Fibroblast of the conjunctiva (primary cell): ENCODE data around the gene ACSS1.

ENCODE experiments used
- DNase-seq: peaks from one replicate; pipeline ENCODE4 v3.0.0-alpha.2; 2010; ENCODE audit warnings: low read depth

Gene ACSS1

DNA sequence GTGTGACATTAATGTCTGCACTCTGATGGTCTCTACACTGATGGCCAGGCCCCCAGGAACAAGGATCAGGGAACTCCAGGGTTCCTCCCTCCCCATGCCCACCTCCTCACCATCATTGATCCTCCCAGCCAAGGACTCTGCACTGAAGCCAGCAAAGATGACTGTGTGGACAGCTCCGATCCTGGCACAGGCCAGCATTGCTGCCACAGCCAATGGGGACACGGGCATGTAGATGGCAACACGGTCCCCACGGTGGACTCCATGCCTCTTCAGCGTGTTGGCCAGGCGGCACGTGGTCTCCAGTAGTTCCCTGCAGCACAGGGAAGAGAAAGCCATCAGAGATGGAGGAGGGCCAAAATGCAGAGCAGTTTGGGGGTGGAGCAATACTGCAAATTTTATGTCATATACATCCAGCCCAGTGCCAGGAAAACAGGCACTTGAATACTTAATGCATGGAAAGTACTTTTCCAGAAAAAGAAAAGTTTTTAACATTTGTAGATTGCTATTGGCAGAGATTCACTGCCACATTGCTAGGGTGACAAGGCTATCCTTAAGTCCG is 27.2 kb downstream of the ACSS1 start:
- no peak for DNase-seq

DNA sequence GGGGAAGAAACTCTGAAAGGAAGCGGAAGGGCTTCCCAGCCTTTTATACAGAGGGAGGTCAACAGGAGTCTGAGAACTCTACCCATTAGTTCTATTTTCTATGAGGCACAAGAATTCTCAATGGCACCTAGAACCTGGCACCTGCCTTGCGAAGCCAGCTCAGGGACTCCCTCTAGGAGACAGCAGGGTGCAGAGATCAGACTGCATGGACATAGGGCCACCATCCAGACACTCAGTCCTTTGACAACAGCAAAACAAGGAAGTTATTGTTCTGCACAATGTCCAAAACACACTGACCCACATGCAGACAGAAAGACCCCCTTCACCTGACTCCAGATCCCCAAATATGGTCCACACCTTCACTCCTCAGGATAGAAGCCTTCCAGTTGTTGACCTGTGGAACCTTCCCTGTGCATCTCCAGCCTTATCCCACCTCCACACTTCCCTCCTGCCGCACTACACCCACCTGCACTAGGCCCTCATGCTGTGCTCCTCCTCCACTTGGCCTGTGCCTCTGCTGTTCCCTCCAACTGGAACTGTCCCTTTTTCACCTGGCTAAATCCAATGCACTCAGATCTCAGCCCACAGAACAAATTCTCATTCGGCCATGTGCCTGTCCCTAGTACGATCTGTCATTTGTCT is 27.8 kb downstream of the ACSS1 start:
- no peak for DNase-seq

DNA sequence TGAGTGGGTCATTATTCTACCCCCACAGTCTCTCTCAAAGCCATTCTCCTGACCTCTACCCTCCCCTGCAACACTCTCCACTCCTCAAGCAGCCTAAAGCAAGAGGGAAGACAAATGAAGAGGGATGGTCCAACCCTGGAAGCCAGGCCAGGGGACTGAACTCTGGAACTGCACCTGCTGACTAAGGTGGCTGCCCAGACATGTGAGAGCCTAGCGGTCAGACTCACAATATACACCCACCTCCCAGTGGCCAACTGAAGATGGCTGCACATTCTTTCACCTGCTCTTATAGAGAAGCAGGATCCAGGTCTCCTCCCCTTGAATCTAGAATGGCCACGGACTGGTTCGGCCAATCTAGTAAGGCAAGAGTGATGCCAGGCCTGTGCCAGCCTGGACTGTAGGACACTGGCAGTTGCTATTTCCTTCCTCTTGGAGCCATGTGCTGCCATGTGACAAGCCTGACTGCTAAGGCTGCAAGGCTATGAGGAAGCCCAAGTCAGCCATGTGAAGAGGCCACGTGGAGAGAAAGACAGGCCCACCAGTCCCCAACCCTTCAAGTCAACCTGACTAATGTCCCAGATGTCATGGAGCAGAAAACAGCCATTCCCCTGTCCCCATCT is 31.8 kb downstream of the ACSS1 start:
- no peak for DNase-seq

DNA sequence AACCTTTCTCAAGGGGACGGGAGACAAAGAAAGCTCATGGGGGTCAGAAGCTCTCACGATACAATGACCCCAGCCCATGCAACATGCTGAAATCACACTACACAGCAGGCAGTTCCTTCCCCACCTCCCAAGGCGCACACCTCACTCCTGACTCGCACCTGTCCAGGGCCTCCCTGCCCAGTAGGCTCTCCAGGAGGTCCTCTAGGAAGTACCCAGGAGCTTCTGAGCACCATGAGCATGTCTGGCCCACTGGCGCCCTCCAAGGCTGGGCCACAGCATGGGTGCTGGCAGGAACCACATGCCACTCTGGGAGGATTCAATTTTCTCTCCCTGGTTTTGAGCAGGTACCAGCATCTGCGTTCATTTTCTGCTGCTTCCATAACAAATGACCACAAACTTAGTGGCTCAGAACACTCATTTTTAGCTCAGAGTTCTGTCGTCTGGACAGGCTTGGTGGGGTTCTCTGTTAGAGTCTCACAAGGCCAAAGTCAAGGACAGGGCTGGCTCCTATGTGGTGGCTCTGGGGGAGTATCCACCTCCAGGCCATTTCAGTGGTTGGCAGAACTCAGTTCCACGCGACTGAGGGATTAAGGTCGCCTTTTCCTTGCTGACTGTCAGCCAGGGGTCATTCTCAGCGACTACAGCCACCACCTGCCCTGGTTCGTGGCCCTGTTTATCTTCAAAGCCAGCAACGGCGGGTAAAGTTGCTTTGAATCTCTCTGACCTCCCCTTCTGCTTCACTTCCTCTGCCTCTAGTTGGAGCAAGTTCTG is 32.7 kb downstream of the ACSS1 start:
- no peak for DNase-seq

DNA sequence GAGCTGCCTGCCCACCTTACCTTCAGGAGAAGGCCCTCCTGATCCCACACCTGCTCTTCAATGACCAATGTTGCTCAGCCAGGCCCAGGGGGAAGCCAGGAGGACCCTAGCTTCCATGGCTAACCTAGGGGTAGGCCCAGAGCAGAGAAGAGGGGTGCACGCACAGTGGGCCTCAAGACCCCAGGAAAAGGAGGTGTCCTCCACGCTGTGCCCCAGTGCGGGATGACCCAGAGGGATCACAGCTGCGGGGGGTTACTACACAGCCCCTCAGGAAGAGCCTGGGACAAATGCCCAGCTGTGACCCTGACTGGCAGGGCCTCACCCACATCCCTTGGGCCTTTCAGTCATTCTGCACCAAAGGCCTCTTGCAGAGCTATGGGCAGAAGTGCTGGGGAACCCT is 33.8 kb downstream of the ACSS1 start:
- no peak for DNase-seq

DNA sequence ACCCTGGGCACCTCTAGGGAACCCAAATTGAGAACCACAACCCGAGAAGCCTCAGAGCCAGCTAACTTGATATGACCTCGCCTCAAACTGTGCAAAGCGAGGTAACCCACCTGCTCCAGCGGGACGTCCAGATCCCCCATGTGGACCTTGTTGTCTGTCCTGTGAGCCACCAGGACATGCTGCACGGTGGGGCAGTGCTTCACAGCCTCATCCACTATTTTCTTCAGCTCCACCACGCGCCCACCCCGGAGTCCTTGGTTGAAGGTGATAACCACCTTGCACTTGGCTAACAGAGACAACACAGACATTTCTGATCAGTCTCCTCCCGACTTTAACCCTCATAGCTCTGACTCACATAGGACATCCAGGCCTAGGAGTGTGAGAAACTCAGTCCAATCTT is 34.6 kb downstream of the ACSS1 start:
- no peak for DNase-seq

DNA sequence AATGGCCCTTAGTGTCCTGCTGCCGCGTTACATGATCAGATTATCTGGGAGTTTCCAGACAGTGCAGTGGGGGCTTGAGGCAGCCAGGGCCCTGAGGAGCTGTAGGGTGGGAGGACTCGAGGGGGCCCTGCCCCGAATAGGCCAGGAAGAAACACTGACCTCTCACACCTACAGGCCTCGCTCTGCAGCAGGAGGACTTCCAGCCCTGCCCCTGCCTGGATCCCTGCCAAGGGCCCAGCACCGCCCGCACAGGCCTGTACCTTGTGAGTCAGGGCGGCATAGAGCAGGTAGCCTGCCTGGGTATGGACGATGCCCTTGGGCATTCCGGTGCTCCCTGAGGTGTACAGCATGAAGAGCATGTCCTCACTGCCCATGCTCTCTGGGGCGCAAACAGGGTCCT is 35.3 kb downstream of the ACSS1 start:
- no peak for DNase-seq

DNA sequence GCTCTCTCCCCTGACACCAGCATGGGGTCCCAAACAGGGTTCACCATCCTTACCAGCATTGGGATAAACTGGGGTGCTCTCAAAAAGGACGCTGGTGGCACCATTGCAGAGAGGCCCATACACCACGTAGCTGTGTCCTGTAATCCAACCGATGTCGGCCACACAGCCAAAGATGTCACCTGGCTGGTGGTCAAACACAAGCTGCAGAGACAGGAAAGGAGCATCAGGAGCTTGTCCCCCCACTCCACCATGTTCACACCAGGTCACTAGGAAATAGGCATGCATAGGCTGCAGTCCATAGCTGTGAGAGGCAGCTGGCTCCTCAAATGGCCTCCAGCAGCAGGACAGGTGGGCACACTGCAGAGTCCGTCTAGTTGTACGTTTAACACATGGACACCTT is 36.6 kb downstream of the ACSS1 start:
- DNase-seq = no peak

DNA sequence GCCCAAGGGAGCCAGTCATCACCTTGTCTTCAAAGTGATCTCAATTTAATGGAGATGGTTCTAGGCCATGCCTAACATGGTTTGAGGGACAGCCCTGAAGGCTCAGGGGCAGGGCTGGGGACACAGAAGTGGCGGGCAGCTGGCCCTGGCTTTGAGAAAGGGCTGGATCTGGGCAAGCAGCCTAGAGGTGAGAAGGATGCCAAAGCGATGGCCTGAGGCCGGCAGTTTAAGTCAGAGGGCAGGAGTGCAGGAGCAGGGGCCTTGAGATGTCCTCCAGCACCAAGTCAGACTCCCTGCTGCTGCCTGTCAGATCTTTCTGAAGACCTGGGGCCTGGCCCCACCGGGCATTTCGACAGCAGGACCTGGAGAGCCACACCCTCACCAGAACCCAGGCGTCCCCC is 37.0 kb downstream of the ACSS1 start:
- DNase-seq = no peak

DNA sequence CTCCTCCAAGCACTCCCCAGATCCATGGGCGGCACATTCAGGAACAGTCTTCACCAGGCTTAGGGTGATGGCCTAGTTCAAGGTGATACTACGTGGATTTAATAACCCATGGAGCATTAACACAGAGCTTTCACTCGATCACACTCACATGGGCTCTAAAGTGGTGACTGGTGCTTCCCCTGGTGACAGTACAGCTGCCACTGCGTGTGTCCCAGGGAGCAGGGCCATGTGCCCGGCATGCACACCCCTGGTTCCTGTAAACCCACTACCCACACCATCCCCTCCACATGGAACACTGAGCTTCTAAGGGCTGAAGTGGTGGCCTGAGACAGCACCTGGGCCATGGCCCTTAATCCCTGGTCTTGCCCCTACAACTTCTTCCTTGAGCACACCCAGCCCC is 37.6 kb downstream of the ACSS1 start:
- DNase-seq = no peak

DNA sequence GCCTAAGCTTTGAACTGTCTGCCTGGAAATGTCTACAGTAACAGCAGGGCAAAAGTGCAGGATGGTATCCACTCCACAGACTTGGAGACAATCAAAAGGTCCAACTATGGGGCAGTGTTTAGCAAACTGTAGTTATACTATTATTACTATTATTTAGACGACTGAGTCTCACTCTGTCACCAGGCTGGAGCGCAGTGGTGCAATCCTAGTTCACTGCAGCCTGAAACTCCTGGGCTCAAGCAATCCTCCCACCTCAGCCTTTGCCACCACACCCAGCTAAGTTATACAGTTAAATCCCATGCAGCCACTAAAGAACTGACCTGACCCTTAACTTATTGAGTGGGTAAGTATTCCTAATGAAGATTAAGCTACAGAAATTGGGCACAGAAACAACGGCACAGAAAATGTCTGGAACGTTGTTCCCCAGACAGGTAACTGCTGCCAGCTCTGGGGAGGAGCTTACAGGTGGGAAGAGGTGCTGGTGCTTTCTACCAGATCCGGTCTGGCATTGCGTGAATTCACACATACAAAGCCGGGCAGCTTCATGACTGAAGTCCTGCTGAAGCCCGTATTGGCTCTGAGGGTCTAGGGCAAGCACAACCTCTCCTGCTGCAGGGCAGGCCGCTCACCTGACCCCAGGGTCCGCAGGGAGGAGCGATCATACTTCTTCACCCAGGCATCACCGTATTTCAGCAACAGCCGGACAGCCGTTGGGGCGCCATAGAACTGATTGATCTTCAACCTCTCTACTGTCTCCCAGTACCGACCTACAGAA is 38.4 kb downstream of the ACSS1 start:
- no peak for DNase-seq

DNA sequence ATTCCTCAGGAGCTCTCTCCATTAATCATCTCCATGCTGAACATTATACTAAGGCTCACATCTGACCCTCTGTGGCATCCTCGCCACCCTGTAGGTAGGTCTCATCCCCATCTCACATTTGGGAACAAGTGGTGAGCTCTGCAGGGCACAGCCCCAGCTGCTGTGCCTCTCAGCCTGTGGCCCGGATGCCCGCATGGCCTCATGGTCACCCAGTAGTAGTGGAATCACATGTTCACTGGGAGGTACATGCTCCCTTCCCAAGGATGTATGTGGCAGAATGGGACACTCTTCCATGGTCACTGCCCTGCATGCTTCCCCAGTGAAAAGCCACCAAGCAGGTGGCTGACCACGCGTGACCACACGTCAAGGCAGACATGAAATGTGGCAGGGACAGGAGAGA is 39.1 kb downstream of the ACSS1 start:
- no peak for DNase-seq

DNA sequence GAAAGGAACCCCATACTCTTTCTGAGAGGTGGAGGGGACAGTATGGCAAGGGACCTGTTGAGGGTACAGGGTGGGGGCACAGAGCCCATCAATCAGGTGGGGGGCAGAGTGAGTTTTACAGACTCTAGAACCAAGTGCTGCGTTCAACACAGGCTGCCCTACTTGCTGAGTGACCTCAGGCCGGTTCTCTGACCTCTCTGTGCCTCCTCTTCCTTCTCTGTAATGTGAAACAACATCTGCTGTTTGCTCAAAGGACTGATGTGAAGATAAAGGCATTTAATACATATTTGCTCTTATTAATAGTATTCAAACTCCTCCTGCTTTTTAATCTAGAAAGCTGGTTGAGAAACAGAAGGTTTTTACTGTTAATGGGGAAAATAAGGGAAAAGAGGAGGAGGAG is 39.5 kb downstream of the ACSS1 start:
- no peak for DNase-seq

DNA sequence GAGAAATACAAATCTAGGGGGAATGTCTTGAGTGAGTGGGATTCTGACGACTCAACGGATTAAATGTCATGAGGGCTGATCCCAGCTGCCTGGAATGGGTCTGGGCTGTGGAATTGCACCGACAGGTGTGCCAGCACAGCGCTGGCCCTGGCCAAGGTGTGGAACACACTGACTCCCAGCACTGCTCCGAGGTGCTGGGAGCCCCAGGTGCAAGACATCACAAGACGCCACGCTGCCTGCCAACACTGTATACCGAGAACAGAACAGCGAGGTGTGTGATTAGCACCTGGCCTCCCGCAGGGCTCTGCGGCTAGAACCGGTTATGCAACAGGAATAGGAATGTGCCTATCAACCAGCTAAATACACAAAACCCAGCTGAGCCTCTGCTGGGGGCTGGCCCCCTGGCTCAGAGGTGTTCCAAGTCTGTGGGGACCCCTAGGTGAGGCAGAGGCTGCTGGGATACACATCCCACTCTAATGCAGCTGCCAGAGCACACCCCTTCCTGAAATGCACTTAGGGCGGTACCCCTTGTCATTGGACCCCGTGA is 40.6 kb downstream of the ACSS1 start:
- no peak for DNase-seq

DNA sequence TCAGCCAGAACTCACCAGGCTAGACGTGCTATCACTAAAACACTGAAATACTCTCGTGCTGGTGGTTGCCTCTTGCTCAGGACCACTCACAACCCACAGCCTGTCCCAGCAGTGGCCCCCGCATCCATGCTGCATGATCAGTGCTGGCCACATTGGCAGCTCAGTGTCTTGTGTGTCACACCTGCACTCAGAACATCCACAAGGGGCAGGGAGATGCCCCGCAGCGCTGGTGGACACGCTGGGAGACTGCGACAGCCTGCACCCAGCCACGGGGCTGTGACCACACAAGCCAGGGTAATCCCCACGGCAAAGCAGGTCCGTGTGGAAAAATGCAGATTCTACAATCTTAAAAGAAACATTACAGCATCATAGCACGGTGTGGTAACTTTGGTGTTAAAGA is 41.5 kb downstream of the ACSS1 start:
- DNase-seq = no peak

DNA sequence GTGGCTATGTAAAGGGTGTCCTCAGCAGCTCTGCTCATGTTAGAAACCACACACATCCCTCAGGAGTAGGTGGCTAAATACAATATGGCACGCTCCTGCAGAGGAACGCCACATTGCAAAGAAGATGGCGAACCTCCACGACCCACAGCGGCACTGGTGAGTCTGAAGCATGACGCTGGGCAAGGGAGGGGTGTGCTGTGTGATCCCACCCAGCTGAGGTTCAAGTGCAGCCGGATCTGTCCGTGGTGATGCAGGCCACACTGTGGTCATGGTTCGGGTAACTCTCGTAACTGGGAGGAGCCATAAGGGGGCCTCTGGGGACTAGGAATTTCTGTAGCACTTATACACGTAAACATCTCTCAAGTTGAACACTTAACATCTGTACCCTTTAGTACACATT is 42.0 kb downstream of the ACSS1 start:
- no peak for DNase-seq

DNA sequence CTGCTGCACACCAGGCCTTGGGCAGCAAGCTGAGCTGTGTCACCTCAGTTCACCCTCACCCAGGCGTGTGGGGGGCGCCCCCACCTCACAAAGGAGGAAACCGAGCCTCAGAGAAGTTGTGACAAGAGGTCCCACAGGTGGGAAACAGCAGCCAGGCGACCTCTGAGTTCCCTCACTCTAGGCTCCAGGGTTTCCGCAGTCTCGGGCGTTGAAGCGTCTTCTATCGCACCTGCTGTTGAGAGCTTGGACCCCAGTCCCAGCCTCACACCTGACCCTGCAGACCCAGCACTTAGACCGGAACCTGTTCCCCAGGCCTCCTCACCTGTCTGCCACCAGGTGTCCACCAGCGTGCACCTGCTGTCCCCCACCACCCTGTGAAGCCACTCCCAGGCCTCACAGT is 43.1 kb downstream of the ACSS1 start:
- no peak for DNase-seq

DNA sequence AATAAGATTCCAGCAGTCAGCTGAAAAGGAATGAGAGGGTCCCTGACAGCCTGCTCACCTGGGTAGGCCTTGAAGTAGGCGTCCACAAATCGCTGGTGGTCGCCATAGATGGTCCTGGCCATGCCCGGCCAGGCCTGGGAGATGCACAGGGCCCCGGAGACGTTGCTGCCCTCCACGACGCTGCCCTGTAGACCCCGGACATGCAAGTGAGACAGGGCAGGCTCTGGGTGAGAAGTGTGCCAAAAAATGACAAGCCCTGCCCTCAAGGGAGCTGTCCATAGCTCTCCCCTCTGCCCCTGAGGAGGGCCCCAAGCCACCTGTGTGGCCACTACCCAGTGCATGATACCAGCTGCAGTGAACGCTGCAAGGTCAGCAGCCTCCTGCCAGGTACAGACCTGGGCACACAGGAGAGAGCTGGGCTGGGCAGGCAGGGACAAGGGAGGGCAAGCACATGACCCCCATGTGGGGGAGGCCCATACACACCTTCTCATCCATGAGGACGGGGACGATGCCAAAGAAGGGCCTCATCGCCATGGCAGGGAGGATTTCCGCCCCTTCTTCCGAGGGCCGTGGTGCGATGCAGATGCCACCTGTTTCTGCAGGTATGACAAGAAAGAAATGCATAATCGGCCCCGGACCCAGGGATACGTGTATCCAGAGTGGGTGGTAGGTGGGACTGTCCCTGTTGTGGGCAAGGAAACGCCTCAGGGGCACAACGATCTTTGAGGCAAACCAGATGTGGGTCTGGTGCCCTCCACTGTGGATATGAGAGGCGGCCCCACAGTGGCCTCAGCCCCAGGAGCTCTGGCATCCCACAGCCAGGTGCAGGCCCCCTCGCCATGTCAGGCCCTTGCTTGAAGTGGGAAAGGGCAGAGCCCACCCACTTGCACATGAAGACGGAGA is 44.2 kb downstream of the ACSS1 start:
- DNase-seq = no peak

DNA sequence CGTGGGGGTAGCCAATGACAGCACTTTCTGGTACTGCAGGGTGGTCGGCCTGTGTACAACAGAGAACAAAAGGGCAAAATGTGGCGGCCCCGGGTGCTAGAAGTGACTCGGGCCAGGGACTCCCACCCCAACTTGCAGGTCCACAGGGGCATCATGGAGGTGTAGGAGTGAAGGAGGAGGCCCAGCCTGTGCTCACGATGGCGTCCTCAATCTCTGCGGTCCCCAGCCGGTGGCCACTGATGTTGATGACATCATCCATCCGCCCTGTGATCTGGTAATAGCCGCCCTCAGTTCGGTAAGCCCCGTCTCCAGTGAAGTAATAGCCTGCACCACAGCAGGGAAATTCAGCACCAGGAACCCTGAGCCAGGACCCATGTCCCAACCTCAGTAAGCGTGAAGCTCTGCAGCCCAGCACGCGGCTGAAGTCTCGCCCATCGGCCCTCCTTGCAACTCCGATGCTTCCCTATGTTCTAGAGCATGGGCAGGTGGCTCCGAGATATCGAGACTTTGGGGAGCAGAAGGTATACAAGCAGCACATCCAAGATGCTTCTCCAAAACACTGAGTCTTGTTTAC is 45.2 kb downstream of the ACSS1 start:
- no peak for DNase-seq

DNA sequence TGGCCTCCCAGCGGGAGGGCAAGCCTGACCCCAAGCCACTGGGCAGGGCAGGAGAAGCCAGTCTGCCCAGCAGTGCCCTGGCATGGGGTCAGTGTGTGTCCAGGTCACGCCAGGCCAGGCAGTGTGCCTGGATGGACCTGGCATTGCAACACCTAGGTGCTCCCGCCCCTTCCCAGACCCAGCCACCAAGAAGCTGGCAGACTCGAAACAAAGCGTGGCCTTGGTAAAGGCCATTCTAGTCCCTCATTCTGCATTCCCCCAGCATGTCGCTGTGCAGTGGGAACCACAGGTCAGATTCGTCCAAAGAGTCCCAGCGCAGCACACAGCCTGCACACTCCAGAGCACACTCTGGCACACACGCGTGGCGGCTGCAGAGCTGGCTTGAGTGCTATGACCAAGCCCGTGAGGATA is 46.1 kb downstream of the ACSS1 start:
- no peak for DNase-seq

DNA sequence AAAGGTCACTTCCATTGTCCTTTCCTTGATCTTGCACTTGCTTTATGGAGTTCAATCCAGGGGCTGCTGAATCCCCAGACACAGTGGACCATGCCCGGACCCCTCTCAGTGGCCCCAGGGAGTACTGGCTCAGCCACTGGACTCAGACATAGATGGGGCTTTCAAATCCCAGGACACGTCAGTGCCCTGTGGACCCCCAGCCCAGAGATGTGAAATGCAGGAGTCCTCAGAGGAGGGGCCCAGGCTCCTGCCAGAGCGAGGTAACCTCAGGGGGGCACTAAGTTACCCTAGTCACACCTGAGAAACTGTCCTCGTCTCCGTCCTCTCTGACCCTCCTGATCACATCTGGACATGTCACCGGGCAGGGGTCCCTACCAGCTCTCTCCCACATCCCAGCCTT is 46.7 kb downstream of the ACSS1 start:
- DNase-seq = no peak
